OCI-LY7 (cell line): ENCODE results near the gene RGS8.

Experiments
- EZH2phosphoT487 ChIP-seq: fragments of 200-600 bp; sonication (generic); IDR thresholded peaks from 2 replicates; pipeline ENCODE4 v1.6.1; 2018; ENCODE audit warnings: low read depth, borderline replicate concordance, mild to moderate bottlenecking, mixed run types, antibody characterized with exemption, low read length, moderate library complexity, mixed read lengths
- TF ChIP-seq, protein P1 (sequence below): fragments of 200-600 bp; sonication (generic); conservative IDR thresholded peaks from 2 replicates; pipeline ENCODE4 v1.5.1; 2014; ENCODE audit warnings: mild to moderate bottlenecking, antibody characterized with exemption, low read length, moderate library complexity, mixed read lengths

DNA sequence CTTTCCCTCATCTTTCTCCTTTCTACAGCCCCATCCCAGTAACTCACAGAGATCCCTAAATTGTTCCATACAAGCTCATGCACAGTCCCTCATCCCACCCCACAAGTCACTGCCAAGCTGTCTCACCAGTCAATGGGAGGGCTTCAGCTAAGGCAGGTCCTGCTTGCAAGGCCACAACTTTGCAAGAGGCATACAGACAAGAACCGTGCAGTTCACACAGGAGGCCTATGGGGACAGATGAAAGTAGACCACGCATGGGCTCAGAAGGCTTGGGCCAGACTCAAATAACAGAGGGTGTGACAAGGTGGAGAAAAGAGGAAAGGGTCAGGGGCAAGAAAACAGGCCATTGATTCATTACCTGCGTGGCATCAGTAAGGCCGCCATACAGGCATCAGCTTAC is 15.1 kb downstream of the RGS8 start:
- TF ChIP-seq, protein P1, sequence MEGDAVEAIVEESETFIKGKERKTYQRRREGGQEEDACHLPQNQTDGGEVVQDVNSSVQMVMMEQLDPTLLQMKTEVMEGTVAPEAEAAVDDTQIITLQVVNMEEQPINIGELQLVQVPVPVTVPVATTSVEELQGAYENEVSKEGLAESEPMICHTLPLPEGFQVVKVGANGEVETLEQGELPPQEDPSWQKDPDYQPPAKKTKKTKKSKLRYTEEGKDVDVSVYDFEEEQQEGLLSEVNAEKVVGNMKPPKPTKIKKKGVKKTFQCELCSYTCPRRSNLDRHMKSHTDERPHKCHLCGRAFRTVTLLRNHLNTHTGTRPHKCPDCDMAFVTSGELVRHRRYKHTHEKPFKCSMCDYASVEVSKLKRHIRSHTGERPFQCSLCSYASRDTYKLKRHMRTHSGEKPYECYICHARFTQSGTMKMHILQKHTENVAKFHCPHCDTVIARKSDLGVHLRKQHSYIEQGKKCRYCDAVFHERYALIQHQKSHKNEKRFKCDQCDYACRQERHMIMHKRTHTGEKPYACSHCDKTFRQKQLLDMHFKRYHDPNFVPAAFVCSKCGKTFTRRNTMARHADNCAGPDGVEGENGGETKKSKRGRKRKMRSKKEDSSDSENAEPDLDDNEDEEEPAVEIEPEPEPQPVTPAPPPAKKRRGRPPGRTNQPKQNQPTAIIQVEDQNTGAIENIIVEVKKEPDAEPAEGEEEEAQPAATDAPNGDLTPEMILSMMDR: no peak
- no peak for TF ChIP-seq EZH2phosphoT487
